ENCODE data around the gene CCDC159.

DNA sequence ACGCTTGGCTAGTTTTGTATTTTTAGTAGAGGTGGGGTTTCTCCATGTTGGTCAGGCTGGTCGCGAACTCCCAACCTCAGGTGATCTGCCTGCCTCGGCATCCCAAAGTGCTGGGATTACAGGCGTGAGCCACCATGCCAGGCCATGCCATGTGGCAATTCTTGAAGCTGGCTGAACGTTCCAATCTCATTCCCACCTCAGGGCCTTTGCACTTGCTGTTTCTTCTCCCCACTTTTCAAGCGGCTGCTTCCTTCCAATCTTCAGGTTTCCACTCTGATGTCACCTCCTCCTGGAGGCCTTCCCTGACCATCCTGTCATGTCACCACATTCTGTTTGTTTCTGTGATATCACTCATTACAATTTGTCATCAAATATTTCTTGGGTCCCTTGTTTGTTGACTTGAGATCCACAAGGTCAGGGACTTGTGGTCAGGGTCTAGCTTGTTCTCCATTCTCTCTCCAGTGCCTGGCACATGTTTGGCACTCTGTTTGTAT lies 33.6 kb downstream of the CCDC159 start:
- TF ChIP-seq YY1 (IDR thresholded peaks at IDR 0.05; ENCODE audit: low read depth) (no peak), TCF12 (IDR thresholded peaks at IDR 0.05; ENCODE audit: low read depth) (no peak), TAF1 (IDR thresholded peaks at IDR 0.05; ENCODE audit: low read depth) (no peak), EP300 (IDR thresholded peaks at IDR 0.05; ENCODE audit: borderline replicate concordance) (no peak), ZBTB7A (IDR thresholded peaks at IDR 0.05; ENCODE audit: low read depth) (no peak)
